HPDE6-E6E7 (cell line): ENCODE results near the gene CRX.
"Not testable (repeated sequence)": the region's sequence is repeated elsewhere in the genome, so short reads cannot be mapped to it uniquely, and the experiment has no call there.

Experiments
- DNase-seq: peaks from one replicate; pipeline ENCODE4 v3.0.0; 2011; ENCODE audit warnings: missing footprints; ENCODE audit errors: extremely low spot score

Gene CRX

GRCh38 chr19:47803671-47804070, 18.1 kb upstream of the CRX start:
- not testable (repeated sequence) for DNase-seq

DNA sequence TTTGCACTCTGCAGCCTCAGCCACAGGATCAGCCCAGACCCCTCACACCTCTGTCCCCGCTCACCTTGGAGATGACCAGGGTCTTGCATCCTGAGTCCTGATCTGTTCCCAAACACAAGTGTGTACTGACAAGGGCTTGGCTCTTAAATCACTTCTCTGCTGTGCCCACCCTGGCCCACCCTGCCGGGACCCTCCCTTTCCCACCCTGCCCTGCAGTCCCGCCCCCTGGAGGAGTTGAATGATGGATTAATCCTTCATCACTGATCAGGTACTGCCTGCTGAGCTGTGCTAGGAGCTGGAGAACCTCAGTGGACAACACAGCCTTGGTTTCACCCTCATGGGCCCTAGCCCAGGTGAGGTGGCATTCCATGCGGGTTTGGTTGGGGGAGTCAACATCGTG, 17.3 kb upstream of the CRX start, which contains the start of gene TPRX1:
Gene TPRX1, minus strand, starts transcription at position 101 of the 400 bp plus-strand sequence. Its CDS starts 12 bp downstream, at position 89.
- not testable (repeated sequence) for DNase-seq

DNA sequence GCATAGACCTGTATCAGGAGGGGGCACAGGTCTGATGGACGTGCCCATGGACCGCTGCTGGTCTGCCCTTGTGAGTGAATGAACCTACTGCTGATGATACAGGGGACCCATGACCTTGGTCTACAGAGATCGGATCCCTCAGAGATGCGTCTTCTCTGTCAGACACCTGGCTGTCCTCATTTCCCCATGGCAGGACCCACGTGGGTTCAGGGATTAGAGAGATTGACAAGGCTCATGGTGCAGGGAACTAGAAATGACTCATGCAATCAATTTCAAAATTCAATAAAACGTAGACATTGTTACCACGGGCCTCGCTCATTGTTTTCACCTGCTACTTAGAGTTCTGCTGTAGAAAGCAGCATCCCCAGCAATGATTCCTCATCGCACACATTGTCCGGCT, 16.4 kb upstream of the CRX start:
- DNase-seq = no peak

DNA sequence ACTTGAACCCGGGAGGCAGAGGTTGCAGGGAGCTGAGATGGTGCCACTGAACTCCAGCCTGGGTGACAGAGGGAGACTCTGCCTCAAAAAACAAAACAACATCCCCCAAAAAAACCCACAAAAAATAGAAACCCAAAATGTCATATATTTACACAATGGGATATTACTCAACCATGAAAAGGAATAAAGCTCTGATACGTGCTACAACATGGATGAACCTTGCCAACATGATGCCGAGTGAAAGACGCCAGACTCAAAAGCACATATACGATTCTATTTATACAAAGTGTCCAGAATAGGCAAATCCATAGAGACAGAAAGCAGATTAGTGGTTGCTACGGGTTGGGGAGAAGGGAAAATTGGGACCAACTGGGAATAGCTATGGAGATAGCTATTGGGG, 15.3 kb upstream of the CRX start:
- DNase-seq = no peak

DNA sequence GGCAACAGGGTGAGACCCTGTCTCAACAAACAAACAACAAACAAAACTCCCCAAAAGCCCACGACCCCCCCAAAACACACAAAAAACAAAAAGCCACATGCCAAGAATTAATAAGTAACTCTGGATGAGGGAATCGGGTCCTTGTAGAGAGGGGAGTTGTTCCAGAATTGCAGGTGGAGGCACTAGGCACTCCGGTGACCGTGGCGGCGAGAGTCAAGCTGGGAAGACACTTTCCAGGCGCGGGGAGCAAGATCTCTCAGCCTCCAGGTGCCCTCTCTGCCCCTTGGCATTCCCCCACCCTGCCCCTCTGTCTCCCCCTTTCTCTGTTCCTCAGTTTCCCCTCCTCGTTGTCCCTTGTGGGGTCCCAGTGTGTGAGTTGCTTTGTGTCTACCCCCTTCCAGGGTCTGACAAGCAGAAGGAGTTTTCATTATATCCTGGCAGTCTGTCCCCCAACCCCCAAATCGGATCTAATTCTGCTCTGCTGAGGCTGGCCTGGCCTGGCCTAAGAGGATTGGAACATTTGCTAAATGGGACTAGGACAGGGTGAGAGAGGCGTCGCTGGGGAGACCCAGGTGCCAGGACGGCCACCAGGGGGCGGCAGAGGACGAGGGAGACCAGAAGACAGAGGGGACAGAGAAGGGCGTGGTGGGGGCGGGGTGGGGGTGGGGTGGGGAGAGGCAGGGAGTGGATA, 8.3 kb upstream of the CRX start:
- DNase-seq = peak; percentile 44

DNA sequence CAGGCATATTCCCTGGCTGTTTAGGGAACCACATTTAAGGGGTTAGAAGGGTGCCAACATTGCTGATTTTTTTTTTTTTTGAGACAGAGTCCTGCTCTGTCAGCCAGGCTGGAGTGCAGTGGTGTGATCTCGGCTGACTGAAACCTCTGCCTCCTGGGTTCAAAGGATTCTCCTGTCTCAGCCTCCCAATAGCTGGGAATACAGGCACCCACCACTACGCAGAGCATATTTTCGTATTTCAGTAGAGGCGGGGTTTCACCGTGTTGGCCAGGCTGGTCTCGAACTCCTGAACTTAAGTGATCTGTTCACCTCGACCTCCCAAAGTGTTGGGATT, 7.8 kb upstream of the CRX start:
- DNase-seq = no peak

DNA sequence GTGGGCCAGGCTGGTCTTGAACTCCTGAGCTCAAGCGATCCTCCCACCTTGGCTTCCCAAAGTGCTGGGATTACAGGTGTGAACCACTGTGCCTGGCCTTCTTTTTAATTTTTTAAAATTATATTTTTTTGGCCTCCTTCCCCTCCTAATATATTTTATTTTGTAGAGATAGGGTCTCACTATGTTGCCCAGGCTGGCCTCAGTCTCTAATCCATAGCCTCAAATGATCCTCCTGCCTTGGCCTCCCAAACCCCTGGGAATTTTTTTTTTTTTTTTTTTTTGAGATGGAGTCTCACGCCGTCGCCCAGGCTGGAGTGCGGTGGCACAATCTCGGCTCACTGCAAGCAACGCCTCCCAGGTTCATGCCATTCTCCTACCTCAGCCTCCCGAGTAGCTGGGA, 5.5 kb upstream of the CRX start:
- DNase-seq = not testable (repeated sequence)

GRCh38 chr19:47818221-47818620, 3.5 kb upstream of the CRX start:
- not testable (repeated sequence) for DNase-seq

- DNase-seq = no peak
Observed at GRCh38 chr19:47819858-47820257, 1.9 kb upstream of the CRX start.

- no peak for DNase-seq
Observed at GRCh38 chr19:47820410-47820809, 1.3 kb upstream of the CRX start.

DNA sequence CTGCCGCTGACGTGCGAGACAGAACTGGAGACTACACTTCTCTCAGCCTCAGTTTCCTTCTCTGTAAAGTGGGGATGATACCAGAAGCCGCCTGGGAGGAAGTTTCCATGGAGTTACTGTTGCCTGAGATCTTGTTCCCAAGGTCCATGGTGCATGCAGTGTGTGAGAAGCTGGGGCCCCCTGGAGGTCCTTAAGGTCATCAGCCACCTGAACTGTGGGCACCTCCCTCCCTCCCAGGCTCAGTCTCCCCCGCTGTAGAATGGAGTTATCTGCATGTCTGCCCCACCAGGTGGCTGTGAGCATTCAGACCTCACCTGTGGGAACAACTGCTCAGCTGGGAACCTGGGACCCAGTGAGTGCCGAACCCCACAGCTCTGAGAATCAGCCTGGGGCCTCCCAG, 2.7 kb downstream of the CRX start:
- no peak for DNase-seq

DNA sequence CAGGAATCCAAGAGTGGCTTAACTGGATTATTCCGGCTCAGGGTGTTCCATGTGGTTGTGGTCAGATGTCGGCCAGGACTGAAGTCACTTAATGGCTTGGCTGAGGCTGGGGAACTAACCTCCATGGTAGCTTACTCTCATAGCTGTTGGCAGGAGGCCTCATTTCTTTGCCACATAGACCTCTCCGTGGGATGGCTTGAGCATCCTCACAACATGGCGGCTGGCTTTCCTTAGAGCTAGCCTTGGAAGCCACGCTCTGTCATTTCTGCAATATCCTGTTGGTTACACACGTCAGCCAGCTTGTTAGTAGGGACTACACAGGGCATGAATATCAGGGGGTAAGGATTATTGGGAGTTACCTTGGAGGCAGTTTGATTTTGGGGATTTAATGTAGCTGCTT, 5.1 kb downstream of the CRX start:
- no peak for DNase-seq

DNA sequence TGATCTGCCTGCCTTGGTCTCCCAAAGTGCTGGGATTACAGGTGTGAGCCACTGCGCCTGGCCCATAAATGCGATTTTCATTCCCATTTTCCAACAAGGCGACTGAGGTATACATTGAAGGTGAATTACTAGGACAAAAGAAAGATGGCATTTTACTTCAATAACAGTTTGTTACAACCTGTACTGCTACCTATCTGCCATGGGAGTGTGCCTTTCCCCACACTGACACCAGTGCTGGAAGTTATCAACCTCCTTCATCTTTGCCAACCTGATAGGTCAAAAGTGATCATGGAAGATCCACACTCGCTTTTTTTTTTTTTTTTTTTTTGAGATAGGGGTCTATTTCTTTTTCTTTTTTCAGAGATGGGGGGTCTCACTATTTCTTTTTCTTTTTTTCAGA, 11.0 kb downstream of the CRX start:
- no peak for DNase-seq

DNA sequence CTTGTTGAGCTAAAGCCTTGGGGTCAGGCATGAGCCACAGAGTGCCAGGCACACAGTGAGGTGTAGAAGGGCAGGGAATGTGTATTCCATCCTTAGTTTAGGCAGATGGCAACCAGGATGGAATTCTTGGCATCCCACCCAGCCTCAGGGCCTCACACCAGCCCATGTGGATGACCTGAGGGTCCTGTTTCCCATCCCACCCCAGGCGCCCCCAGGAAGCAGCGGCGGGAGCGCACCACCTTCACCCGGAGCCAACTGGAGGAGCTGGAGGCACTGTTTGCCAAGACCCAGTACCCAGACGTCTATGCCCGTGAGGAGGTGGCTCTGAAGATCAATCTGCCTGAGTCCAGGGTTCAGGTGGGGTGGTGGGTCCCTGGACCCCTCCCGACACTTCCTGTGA, 14.3 kb downstream of the CRX start:
- DNase-seq = no peak

GRCh38 chr19:47839411-47839810, 17.7 kb downstream of the CRX start:
- DNase-seq = no peak

DNA sequence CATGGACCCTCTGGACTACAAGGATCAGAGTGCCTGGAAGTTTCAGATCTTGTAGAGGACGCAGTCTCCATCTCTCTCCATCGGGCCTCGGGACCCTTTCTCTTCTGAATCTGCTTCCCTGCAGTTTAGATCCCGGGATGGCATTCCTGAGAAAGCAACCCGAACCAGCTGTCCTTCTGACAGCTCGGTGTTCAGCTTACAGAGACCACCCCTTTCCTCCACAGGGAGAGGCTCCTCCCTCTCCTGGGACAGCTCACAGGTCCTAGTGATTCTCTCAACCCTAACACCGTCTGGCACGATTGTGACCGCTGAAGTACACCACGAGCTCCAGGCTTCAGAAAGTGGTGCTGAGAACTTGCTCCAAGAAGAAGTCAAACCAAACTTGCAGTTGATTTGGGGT, 18.2 kb downstream of the CRX start:
- no peak for DNase-seq

- DNase-seq = no peak
Observed at GRCh38 chr19:47842941-47843340, 21.2 kb downstream of the CRX start.

DNA sequence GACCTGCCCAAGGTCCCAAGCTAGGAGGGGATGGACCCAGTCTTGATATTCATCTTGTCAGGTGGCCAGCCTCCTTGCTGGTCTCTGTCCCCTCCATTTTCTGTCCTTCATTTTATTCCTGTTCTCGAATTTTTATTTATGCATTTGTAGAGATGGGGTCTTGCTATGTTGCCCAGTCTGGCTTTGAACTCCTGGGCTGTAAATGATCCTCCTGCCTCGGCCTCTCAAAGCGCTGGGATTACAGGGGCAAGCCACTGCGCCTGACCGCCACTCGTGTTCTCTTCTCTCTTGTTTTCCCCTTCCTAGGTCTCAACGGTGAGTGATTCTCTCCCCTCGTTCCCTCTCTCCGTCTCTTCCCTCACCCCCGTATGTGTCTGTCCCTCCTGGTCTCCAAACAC, 26.7 kb downstream of the CRX start:
- DNase-seq = no peak

DNA sequence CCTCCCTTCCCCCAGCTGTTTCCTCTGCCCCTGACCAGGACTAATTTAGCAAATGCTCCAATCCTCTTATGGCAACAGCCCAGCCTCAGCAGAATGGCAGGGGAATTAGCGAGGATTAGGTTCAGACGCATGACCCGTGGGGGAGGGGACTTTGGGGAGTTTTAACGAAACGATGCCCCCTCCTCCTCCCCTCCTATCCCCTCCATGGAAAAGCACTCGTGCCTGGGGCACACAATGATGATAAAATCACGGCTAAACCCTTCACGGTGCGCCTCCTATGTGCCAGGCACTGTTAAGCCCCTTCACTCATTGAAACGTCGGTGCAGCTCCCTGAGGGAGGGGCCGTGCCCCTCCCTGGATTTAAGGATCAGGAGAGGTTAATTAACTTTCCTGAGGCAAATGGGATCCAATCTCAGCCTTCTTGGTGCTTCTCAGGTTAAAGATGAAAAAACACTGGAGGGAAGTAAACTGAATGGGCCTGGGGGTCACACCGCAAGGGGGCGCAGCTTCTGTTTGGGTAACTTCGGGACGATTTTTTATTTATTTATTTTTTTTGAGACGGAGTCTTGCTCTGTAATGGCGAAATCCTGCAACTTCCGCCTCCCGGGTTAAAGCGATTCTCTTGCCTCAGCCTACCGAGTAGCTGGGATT, 27.2 kb downstream of the CRX start:
- DNase-seq = no peak

GRCh38 chr19:47853003-47853402, 31.3 kb downstream of the CRX start:
- DNase-seq = no peak

GRCh38 chr19:47854459-47854858, 32.7 kb downstream of the CRX start:
- DNase-seq = no peak

DNA sequence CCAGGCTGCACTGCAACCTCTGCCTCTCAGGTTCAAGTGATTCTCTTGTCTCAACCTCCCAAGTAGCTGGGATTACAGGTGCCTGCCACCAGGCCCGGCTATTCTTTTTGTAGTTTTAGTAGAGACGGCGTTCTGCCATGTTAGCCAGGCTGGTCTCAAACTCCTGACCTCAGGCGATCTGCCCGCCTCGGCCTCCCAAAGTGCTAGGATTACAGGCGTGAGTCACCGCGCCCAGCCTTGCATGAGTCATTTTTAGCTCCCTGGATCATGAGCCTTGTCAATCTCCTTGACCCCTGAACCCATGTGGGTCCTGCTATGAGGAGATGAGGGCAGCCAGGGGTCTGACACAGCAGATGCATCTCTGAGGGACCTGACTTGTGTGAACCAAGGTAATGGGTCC, 36.5 kb downstream of the CRX start:
- peak; percentile 31 for DNase-seq

- DNase-seq = not testable (repeated sequence)
Observed at GRCh38 chr19:47858646-47859285, 37.0 kb downstream of the CRX start, which contains the start of gene TPRX2. Gene TPRX2 (plus strand): TSS chr19:47859235. CDS start chr19:47859247, 12 bp downstream.
